Measurements from ENCODE around the gene CRYL1.

GRCh38 chr13:20491926-20492435, 33.7 kb downstream of the CRYL1 start:
- TF ChIP-seq CEBPB (IDR thresholded peaks at IDR 0.05; ENCODE audit: low read depth) (no peak), EZH2 (IDR thresholded peaks at IDR 0.05) (no peak), CTCF (IDR thresholded peaks at IDR 0.05 in 2 of 3, conservative IDR thresholded peaks at IDR 0.05 in 1 of 3; ENCODE audit: borderline replicate concordance in 1 of 3, insufficient read depth in 1 of 3, low read depth in 2 of 3, low read length in 2 of 3) (no peak), ZNF274 (IDR thresholded peaks at IDR 0.05; ENCODE audit: low read depth, low read length) (no peak), EZH2phosphoT487 (IDR thresholded peaks at IDR 0.05; ENCODE audit: borderline replicate concordance) (no peak), MAX (IDR thresholded peaks at IDR 0.05) (no peak), RAD21 (IDR thresholded peaks at IDR 0.05; ENCODE audit: low read depth) (no peak), SP1 (IDR thresholded peaks at IDR 0.05; ENCODE audit: low read depth) (no peak), POLR2A (IDR thresholded peaks at IDR 0.05; ENCODE audit: borderline replicate concordance, extremely low read depth, insufficient read depth, insufficient read length) (no peak), ATF3 (IDR thresholded peaks at IDR 0.05) (no peak), POLR2AphosphoS5 (IDR thresholded peaks at IDR 0.05; ENCODE audit: low read depth, low read length) (no peak), FOSL1 (IDR thresholded peaks at IDR 0.05; ENCODE audit: low read depth) (no peak)

Measured in HCT116 (cell line).